Stimulated activated naive B cell treated with anti-CD40 and anti-IgM and Interleukin-4, amounts not matched to agents 10 μg/mL and 1 μg/mL and 100 μg/mL, for 72 hours (primary cell): ENCODE results near the gene CCDC85A.

Experiments used
- ATAC-seq, 2 donors: fragments of 150-1000 bp; cut with Tn5 transposase; replicated peaks; 2 replicates each; pipeline ENCODE4 v1.10.0; 2021; ENCODE audit warnings: moderate library complexity in 1 of 2
- DNase-seq: peaks from one replicate; pipeline ENCODE4 v3.0.0; 2021
- H3K27ac Mint-ChIP-seq: one replicate; pipeline ENCODE4 v1.8.0; 2022; ENCODE audit warnings: mild to moderate bottlenecking, mixed read lengths
- H3K27me3 Mint-ChIP-seq, 2 donors: one replicate each; pipeline ENCODE4 v1.8.0; 2022; ENCODE audit warnings: mixed read lengths in 2 of 2
- H3K36me3 Mint-ChIP-seq, 2 donors: one replicate each; pipeline ENCODE4 v1.8.0; 2022; ENCODE audit warnings: mixed read lengths in 2 of 2, mild to moderate bottlenecking in 1 of 2
- H3K4me1 Mint-ChIP-seq, 2 donors: one replicate each; pipeline ENCODE4 v1.8.0; 2022; ENCODE audit warnings: mixed read lengths in 2 of 2, mild to moderate bottlenecking in 1 of 2
- H3K4me3 Mint-ChIP-seq, 2 donors: one replicate each; pipeline ENCODE4 v1.8.0; 2022; ENCODE audit warnings: mild to moderate bottlenecking in 2 of 2, mixed read lengths in 2 of 2, moderate library complexity in 1 of 2
- H3K9me3 Mint-ChIP-seq, 2 donors: one replicate each; pipeline ENCODE4 v1.8.0; 2022; ENCODE audit warnings: mixed read lengths in 2 of 2, mild to moderate bottlenecking in 1 of 2

Gene CCDC85A

GRCh38 chr2:56239030-56239429 is 55.2 kb downstream of the CCDC85A start:
- H3K4me1 Mint-ChIP-seq: no peaks in the 10 kb centered on the region
- no peaks in the 10 kb centered on the region for H3K36me3 Mint-ChIP-seq

GRCh38 chr2:56239437-56239836 is 55.6 kb downstream of the CCDC85A start:
- H3K27me3 Mint-ChIP-seq: no peaks in the 10 kb centered on the region
- H3K4me3 Mint-ChIP-seq: no peak overlapping the region
- no peaks in the 10 kb centered on the region for H3K36me3 Mint-ChIP-seq
- H3K27ac Mint-ChIP-seq: no peak overlapping the region
- no peaks in the 10 kb centered on the region for H3K4me1 Mint-ChIP-seq
- ATAC-seq (no peak), DNase-seq (no peak)
- H3K9me3 Mint-ChIP-seq: peaks cover 4 to 20% of the 10 kb centered on the region in 2 donors

More at GRCh38 chr2:56239030-56239429, 55.2 kb downstream of the CCDC85A start:
- Mint-ChIP-seq H3K9me3 (peaks cover 2 to 20% of the 10 kb centered on the region in 2 donors), H3K27me3 (no peaks in the 10 kb centered on the region), H3K27ac (no peak overlapping the region), H3K4me3 (no peak overlapping the region)
- no peak for ATAC-seq
- DNase-seq: no peak

- Mint-ChIP-seq H3K36me3 (no peaks in the 10 kb centered on the region), H3K4me1 (no peaks in the 10 kb centered on the region), H3K9me3 (peaks cover 4 to 20% of the 10 kb centered on the region in 2 donors), H3K27ac (no peak overlapping the region), H3K27me3 (no peaks in the 10 kb centered on the region), H3K4me3 (no peak overlapping the region)
- DNase-seq: no peak
- ATAC-seq: no peak
Measured at GRCh38 chr2:56240210-56240609, 56.4 kb downstream of the CCDC85A start.

GRCh38 chr2:56244506-56244905 is 60.7 kb downstream of the CCDC85A start:
- H3K27ac Mint-ChIP-seq: no peak overlapping the region
- DNase-seq (no peak), ATAC-seq (no peak)
- H3K4me3 Mint-ChIP-seq: no peak overlapping the region
- peaks cover 5 to 20% of the 10 kb centered on the region in 2 donors for H3K9me3 Mint-ChIP-seq
- H3K36me3 Mint-ChIP-seq: no peaks in the 10 kb centered on the region
- no peaks in the 10 kb centered on the region for H3K4me1 Mint-ChIP-seq
- H3K27me3 Mint-ChIP-seq: no peaks in the 10 kb centered on the region

- Mint-ChIP-seq H3K4me3 (no peak overlapping the region), H3K27me3 (no peaks in the 10 kb centered on the region), H3K9me3 (peaks cover 5 to 19% of the 10 kb centered on the region in 2 donors), H3K36me3 (no peaks in the 10 kb centered on the region), H3K4me1 (no peaks in the 10 kb centered on the region), H3K27ac (no peak overlapping the region)
- ATAC-seq (no peak), DNase-seq (no peak)
Measured at GRCh38 chr2:56244911-56245530, 61.2 kb downstream of the CCDC85A start.

GRCh38 chr2:56248965-56249742 is 65.4 kb downstream of the CCDC85A start:
- H3K4me3 Mint-ChIP-seq: no peak overlapping the region
- H3K27me3 Mint-ChIP-seq: no peaks in the 10 kb centered on the region
- DNase-seq: no peak
- ATAC-seq: no peak
- H3K27ac Mint-ChIP-seq: no peak overlapping the region
- H3K36me3 Mint-ChIP-seq: no peaks in the 10 kb centered on the region
- no peaks in the 10 kb centered on the region for H3K4me1 Mint-ChIP-seq
- H3K9me3 Mint-ChIP-seq: peaks cover 0 to 2% of the 10 kb centered on the region in 2 donors

- Mint-ChIP-seq H3K4me1 (no peaks in the 10 kb centered on the region), H3K9me3 (peaks cover 0 to 1% of the 10 kb centered on the region in 2 donors), H3K4me3 (no peak overlapping the region), H3K27ac (no peak overlapping the region), H3K27me3 (no peaks in the 10 kb centered on the region), H3K36me3 (no peaks in the 10 kb centered on the region)
- no peak for DNase-seq
- ATAC-seq: no peak
Measured at GRCh38 chr2:56250153-56250729, 66.5 kb downstream of the CCDC85A start.

GRCh38 chr2:56260415-56260814 is 76.6 kb downstream of the CCDC85A start:
- H3K9me3 Mint-ChIP-seq: peaks cover 0 to 1% of the 10 kb centered on the region in 2 donors
- no peaks in the 10 kb centered on the region for H3K27me3 Mint-ChIP-seq
- H3K4me1 Mint-ChIP-seq: no peaks in the 10 kb centered on the region
- ATAC-seq (no peak), DNase-seq (no peak)
- no peaks in the 10 kb centered on the region for H3K36me3 Mint-ChIP-seq
- no peak overlapping the region for H3K4me3 Mint-ChIP-seq
- H3K27ac Mint-ChIP-seq: no peak overlapping the region

GRCh38 chr2:56262241-56262640 is 78.5 kb downstream of the CCDC85A start:
- Mint-ChIP-seq H3K4me1 (no peaks in the 10 kb centered on the region), H3K9me3 (peaks cover 0 to 1% of the 10 kb centered on the region in 2 donors), H3K4me3 (no peak overlapping the region), H3K27me3 (no peaks in the 10 kb centered on the region), H3K36me3 (no peaks in the 10 kb centered on the region), H3K27ac (no peak overlapping the region)
- DNase-seq: no peak
- no peak for ATAC-seq

GRCh38 chr2:56263876-56264275 is 80.1 kb downstream of the CCDC85A start:
- no peak overlapping the region for H3K27ac Mint-ChIP-seq
- peaks cover 0 to 1% of the 10 kb centered on the region in 2 donors for H3K9me3 Mint-ChIP-seq
- no peak for DNase-seq
- ATAC-seq: no peak
- no peaks in the 10 kb centered on the region for H3K4me1 Mint-ChIP-seq
- H3K4me3 Mint-ChIP-seq: no peak overlapping the region
- H3K36me3 Mint-ChIP-seq: no peaks in the 10 kb centered on the region
- no peaks in the 10 kb centered on the region for H3K27me3 Mint-ChIP-seq

- H3K27ac Mint-ChIP-seq: no peak overlapping the region
- no peaks in the 10 kb centered on the region for H3K4me1 Mint-ChIP-seq
- no peak for DNase-seq
- no peaks in the 10 kb centered on the region for H3K27me3 Mint-ChIP-seq
- no peaks in the 10 kb centered on the region for H3K9me3 Mint-ChIP-seq
- ATAC-seq: no peak
- no peaks in the 10 kb centered on the region for H3K36me3 Mint-ChIP-seq
- H3K4me3 Mint-ChIP-seq: no peak overlapping the region
Measured at GRCh38 chr2:56266761-56267414, 83.1 kb downstream of the CCDC85A start.

GRCh38 chr2:56267415-56267788 is 83.6 kb downstream of the CCDC85A start:
- Mint-ChIP-seq H3K9me3 (no peaks in the 10 kb centered on the region), H3K36me3 (no peaks in the 10 kb centered on the region), H3K4me1 (no peaks in the 10 kb centered on the region), H3K4me3 (no peak overlapping the region), H3K27ac (no peak overlapping the region), H3K27me3 (no peaks in the 10 kb centered on the region)
- no peak for ATAC-seq
- DNase-seq: no peak

- H3K36me3 Mint-ChIP-seq: no peaks in the 10 kb centered on the region
- ATAC-seq: no peak
- no peaks in the 10 kb centered on the region for H3K9me3 Mint-ChIP-seq
- no peaks in the 10 kb centered on the region for H3K27me3 Mint-ChIP-seq
- no peak overlapping the region for H3K4me3 Mint-ChIP-seq
- DNase-seq: no peak
- H3K4me1 Mint-ChIP-seq: no peaks in the 10 kb centered on the region
- no peak overlapping the region for H3K27ac Mint-ChIP-seq
Measured at GRCh38 chr2:56268856-56269255, 85.1 kb downstream of the CCDC85A start.

GRCh38 chr2:56271275-56271674 is 87.5 kb downstream of the CCDC85A start:
- ATAC-seq (peak in 1 of 2 donors; percentile 33), DNase-seq (no peak)
- Mint-ChIP-seq H3K27ac (no peak overlapping the region), H3K27me3 (no peaks in the 10 kb centered on the region), H3K9me3 (no peaks in the 10 kb centered on the region), H3K4me1 (no peaks in the 10 kb centered on the region), H3K4me3 (no peak overlapping the region), H3K36me3 (no peaks in the 10 kb centered on the region)
